HCT116 (cell line): ENCODE results near the gene COG5. TPM values are rescaled to one million over a fixed set of nuclear protein-coding genes. Genes with fewer than 3 reads are reported as not detected.

ENCODE experiments used
- ATAC-seq: fragments of 200-7000 bp; cut with Tn5 transposase; 2 replicates; pipeline ENCODE4 v1.9.1; 2020; ENCODE audit warnings: mild to moderate bottlenecking, moderate library complexity
- BruUV-seq: library from RNA; stranded (reverse); fragments of 400-500 nt; replicated peaks from 2 replicates; lab custom pipeline; 2021; lab: Mats Ljungman, UMichigan
- CTCF ChIA-PET: fragments of 300-600 bp; sonication (Branson Sonifier 250); formaldehyde crosslinking; loops from one replicate; lab custom pipeline; 2021; ENCODE audit warnings: antibody characterized with exemption; lab: Charles Lee
- POLR2A ChIA-PET: fragments of 300-600, 350-600 bp; sonication (Branson Sonifier 250); formaldehyde crosslinking; loops from one replicate; lab custom pipeline; 2021; ENCODE audit warnings: antibody characterized with exemption; lab: Charles Lee
- RAD21 ChIA-PET, 2 experiments: fragments of 300-600 bp; sonication (Branson Sonifier 250); formaldehyde crosslinking; loops; one replicate each; lab custom pipeline; 2023; ENCODE audit warnings: low total read pairs in 2 of 2; ENCODE audit not compliant: uncharacterized antibody in 2 of 2, unreplicated experiment in 2 of 2, low non-redundant PET in 1 of 2; lab: Charles Lee
- DNase-seq: peaks from one replicate; pipeline ENCODE4 v3.0.0-alpha.2; 2010; ENCODE audit warnings: low read depth, low spot score
- H2AFZ ChIP-seq: fragments of 200-600 bp; shearing (Covaris generic), sonication (generic); 2 replicates; pipeline ENCODE4 v1.6.1; 2017; ENCODE audit warnings: low read depth, mixed run types, mixed read lengths, antibody characterized with exemption, low read length; ENCODE audit not compliant: poor library complexity, severe bottlenecking
- H3K27ac ChIP-seq: 2 replicates; pipeline ENCODE4 v1.5.1; 2012; ENCODE audit warnings: low read depth, low read length
- H3K27me3 ChIP-seq: fragments of 200-600 bp; sonication (generic); 2 replicates; pipeline ENCODE4 v1.6.1; 2016; ENCODE audit warnings: mixed run types, low read length, mixed read lengths; ENCODE audit not compliant: insufficient read depth
- H3K36me3 ChIP-seq, 2 experiments: fragments of 200-500 bp in 1 of 2; fragments of 200-600 bp in 1 of 2; sonication (Bioruptor generic) in 1 of 2; sonication (generic) in 1 of 2; 2 replicates each; pipeline versions ENCODE4 v1.5.1 to v1.6.1; 2014 to 2016; ENCODE audit warnings: low read length in 2 of 2, inconsistent platforms in 1 of 2, mixed read lengths in 1 of 2, mixed run types in 1 of 2; ENCODE audit not compliant: insufficient read depth in 2 of 2, control insufficient read depth in 1 of 2
- H3K4me1 ChIP-seq, 2 experiments: fragments of 200-600 bp in 1 of 2; sonication (generic) in 1 of 2; 2 replicates each; pipeline versions ENCODE4 v1.5.1 to v1.6.1; 2012 to 2017; ENCODE audit warnings: low read length in 2 of 2, inconsistent platforms in 1 of 2, mild to moderate bottlenecking in 1 of 2, mixed read lengths in 1 of 2, mixed run types in 1 of 2, moderate library complexity in 1 of 2; ENCODE audit not compliant: insufficient read depth in 2 of 2, control insufficient read depth in 1 of 2
- H3K4me2 ChIP-seq: fragments of 200-600 bp; sonication (generic); 2 replicates; pipeline ENCODE4 v1.6.1; 2017; ENCODE audit warnings: mixed run types, low read length, mixed read lengths
- H3K4me3 ChIP-seq, 2 experiments: fragments of 200-600 bp in 1 of 2; sonication (generic) in 1 of 2; replicated peaks in 1 of 2; 2 replicates each; pipeline ENCODE4 v1.5.1; 2011 to 2016; ENCODE audit warnings: low read length in 2 of 2, control low read depth in 1 of 2, low read depth in 1 of 2, mild to moderate bottlenecking in 1 of 2, mixed read lengths in 1 of 2, mixed run types in 1 of 2
- H3K79me2 ChIP-seq: fragments of 200-600 bp; sonication (generic); 2 replicates; pipeline ENCODE4 v1.6.1; 2017; ENCODE audit warnings: mild to moderate bottlenecking, mixed run types, low read length, moderate library complexity, mixed read lengths; ENCODE audit not compliant: insufficient read depth
- H3K9ac ChIP-seq: fragments of 200-600 bp; sonication (generic); 2 replicates; pipeline ENCODE4 v1.6.1; 2016; ENCODE audit warnings: low read length, mixed read lengths
- H3K9me2 ChIP-seq: fragments of 200-600 bp; sonication (generic), shearing (Covaris generic); 2 replicates; pipeline ENCODE4 v1.6.1; 2017; ENCODE audit warnings: mixed run types, mild to moderate bottlenecking, moderate library complexity; ENCODE audit not compliant: insufficient read depth
- H3K9me3 ChIP-seq, 2 experiments: fragments of 200-500 bp in 1 of 2; fragments of 200-600 bp in 1 of 2; sonication (Bioruptor generic) in 1 of 2; sonication (generic) in 1 of 2; 2 replicates each; pipeline ENCODE4 v1.6.1; 2014 to 2017; ENCODE audit warnings: low read length in 2 of 2, mixed read lengths in 2 of 2, inconsistent platforms in 1 of 2, low read depth in 1 of 2, mild to moderate bottlenecking in 1 of 2, mixed run types in 1 of 2, moderate library complexity in 1 of 2; ENCODE audit not compliant: control insufficient read depth in 1 of 2, insufficient read depth in 1 of 2
- H4K20me1 ChIP-seq: fragments of 200-600 bp; sonication (generic), shearing (Covaris generic); 2 replicates; pipeline ENCODE4 v1.6.1; 2017; ENCODE audit warnings: mixed run types, mild to moderate bottlenecking, moderate library complexity; ENCODE audit not compliant: insufficient read depth
- CBX3 ChIP-seq: IDR thresholded peaks from 2 replicates; pipeline ENCODE4 v1.6.1; 2012; ENCODE audit warnings: low read depth
- CEBPB ChIP-seq: IDR thresholded peaks from 2 replicates; pipeline ENCODE4 v1.6.1; 2012; ENCODE audit warnings: low read depth
- EGR1 ChIP-seq: IDR thresholded peaks from 2 replicates; pipeline ENCODE4 v1.6.1; 2012; ENCODE audit warnings: low read depth
- ELF1 ChIP-seq: IDR thresholded peaks from 2 replicates; pipeline ENCODE4 v1.6.1; 2012; ENCODE audit warnings: low read depth, borderline replicate concordance
- EZH2phosphoT487 ChIP-seq: fragments of 200-600 bp; IDR thresholded peaks from 2 replicates; pipeline ENCODE4 v1.6.1; 2018; ENCODE audit warnings: antibody characterized with exemption, borderline replicate concordance
- JUND ChIP-seq: IDR thresholded peaks from 2 replicates; pipeline ENCODE4 v1.6.1; 2012
- POLR2A ChIP-seq: IDR thresholded peaks from 2 replicates; pipeline ENCODE4 v1.7.0; 2011; ENCODE audit warnings: borderline replicate concordance; ENCODE audit not compliant: insufficient read depth, insufficient read length; ENCODE audit errors: extremely low read depth
- POLR2AphosphoS5 ChIP-seq: IDR thresholded peaks from 2 replicates; pipeline ENCODE4 v1.6.1; 2011; ENCODE audit warnings: mild to moderate bottlenecking, low read depth, low read length, moderate library complexity
- RAD21 ChIP-seq: IDR thresholded peaks from 2 replicates; pipeline ENCODE4 v1.6.1; 2012; ENCODE audit warnings: low read depth, mild to moderate bottlenecking
- SIN3A ChIP-seq: IDR thresholded peaks from 2 replicates; pipeline ENCODE4 v1.6.1; 2012; ENCODE audit warnings: low read depth
- SP1 ChIP-seq: IDR thresholded peaks from 2 replicates; pipeline ENCODE4 v1.6.1; 2012; ENCODE audit warnings: low read depth
- SRF ChIP-seq: IDR thresholded peaks from 2 replicates; pipeline ENCODE4 v1.6.1; 2012; ENCODE audit warnings: low read depth
- TCF7L2 ChIP-seq: IDR thresholded peaks from 2 replicates; pipeline ENCODE4 v1.7.0; 2011; ENCODE audit warnings: borderline replicate concordance, inconsistent platforms; ENCODE audit not compliant: insufficient read depth, insufficient read length; ENCODE audit errors: extremely low read depth
- ZFX ChIP-seq: fragments of 450-650 bp; IDR thresholded peaks from 2 replicates; pipeline ENCODE4 v1.6.1; 2017
- ZNF274 ChIP-seq: fragments of 200-500 bp; sonication (Bioruptor generic); IDR thresholded peaks from 2 replicates; pipeline ENCODE4 v1.6.1; 2014; ENCODE audit warnings: mild to moderate bottlenecking, low read depth, low read length, inconsistent platforms
- intact Hi-C: fragments of 100-400 bp; cut with micrococcal nuclease; formaldehyde crosslinking; loops from 2 replicates; pipeline ENCODE4 v1.10.0; 2022
- total RNA-seq: library from RNA; stranded (reverse); gene quantifications from one replicate; pipeline ENCODE4 v1.2.1, GENCODE V29; 2021; ENCODE audit not compliant: unreplicated experiment
- TF ChIP-seq, protein P1 (sequence below): IDR thresholded peaks from 2 replicates; pipeline ENCODE4 v1.6.1; 2012; ENCODE audit warnings: low read depth
- TF ChIP-seq, protein P2 (sequence below): IDR thresholded peaks from 2 replicates; pipeline ENCODE4 v1.6.1; 2012
- TF ChIP-seq, protein P3 (sequence below): IDR thresholded peaks from 2 replicates; pipeline ENCODE4 v1.6.1; 2011; ENCODE audit warnings: mild to moderate bottlenecking, low read length, moderate library complexity; ENCODE audit not compliant: insufficient replicate concordance; ENCODE audit errors: extremely low read depth

The COG5 gene
- total RNA-seq, 1 experiment from 2014 or later: 30.7 TPM

DNA sequence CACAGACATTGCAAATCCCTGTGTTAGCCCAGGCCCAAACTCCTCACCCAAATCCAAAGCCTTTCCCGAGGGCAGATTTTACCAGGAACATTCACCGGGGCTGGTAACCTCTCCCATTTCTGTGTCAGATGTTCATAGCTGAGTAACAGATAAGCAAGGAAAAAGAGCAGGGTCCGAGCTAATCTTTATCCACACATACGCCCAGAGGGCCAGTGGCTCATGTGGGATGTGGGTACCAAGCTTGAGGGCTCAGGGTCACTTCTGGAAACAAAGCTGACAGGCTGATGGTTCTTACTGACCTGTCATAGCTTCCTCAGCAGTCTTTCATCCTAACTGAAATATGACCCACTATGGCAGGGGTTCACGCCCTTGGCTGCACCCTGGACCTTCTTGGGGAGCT is 355.2 kb downstream of the COG5 start (continued):
- TF ChIP-seq TCF7L2: no peak

DNA sequence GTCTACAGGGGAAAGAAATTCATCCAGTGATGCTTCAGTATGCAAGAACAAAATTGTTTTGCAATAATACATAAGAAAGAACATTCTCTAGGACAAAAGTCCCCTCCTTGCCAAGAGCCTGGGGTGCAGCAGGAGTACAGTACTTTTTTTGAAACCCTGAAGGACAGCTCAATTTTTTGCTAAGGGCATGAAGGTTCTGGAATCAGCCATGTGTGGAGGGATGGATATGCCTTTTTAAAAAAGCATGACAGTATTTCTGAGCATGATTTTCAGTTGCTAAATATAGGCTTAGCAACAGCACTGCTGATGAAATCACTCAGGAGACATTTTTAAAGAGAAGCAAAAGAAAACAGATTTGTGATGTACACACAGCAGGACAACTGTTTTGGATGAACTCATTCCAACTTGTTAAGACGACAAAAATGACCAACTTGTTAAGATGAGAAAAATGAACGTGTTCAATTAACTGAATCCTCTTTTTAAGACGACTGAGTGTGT is 355.6 kb downstream of the COG5 start:
- Histone ChIP-seq H3K9ac (no peak overlapping the region), H4K20me1 (no peaks in the 10 kb centered on the region), H3K27me3 (no peaks in the 10 kb centered on the region), H2AFZ (no peak overlapping the region), H3K36me3 (no peaks in the 10 kb centered on the region), H3K4me1 (no peaks in the 10 kb centered on the region), H3K79me2 (no peaks in the 10 kb centered on the region), H3K27ac (no peak overlapping the region), H3K9me2 (no peaks in the 10 kb centered on the region), H3K9me3 (no peaks in the 10 kb centered on the region), H3K4me3 (no peak overlapping the region), H3K4me2 (no peak overlapping the region)
- TF ChIP-seq SRF (no peak), ZFX (no peak), JUND (no peak), CEBPB (no peak), CBX3 (no peak), RAD21 (no peak), POLR2A (no peak), EZH2phosphoT487 (no peak), POLR2AphosphoS5 (no peak), SIN3A (no peak), SP1 (no peak), ZNF274 (no peak), EGR1 (no peak), ELF1 (no peak)
- TF ChIP-seq, protein P1, sequence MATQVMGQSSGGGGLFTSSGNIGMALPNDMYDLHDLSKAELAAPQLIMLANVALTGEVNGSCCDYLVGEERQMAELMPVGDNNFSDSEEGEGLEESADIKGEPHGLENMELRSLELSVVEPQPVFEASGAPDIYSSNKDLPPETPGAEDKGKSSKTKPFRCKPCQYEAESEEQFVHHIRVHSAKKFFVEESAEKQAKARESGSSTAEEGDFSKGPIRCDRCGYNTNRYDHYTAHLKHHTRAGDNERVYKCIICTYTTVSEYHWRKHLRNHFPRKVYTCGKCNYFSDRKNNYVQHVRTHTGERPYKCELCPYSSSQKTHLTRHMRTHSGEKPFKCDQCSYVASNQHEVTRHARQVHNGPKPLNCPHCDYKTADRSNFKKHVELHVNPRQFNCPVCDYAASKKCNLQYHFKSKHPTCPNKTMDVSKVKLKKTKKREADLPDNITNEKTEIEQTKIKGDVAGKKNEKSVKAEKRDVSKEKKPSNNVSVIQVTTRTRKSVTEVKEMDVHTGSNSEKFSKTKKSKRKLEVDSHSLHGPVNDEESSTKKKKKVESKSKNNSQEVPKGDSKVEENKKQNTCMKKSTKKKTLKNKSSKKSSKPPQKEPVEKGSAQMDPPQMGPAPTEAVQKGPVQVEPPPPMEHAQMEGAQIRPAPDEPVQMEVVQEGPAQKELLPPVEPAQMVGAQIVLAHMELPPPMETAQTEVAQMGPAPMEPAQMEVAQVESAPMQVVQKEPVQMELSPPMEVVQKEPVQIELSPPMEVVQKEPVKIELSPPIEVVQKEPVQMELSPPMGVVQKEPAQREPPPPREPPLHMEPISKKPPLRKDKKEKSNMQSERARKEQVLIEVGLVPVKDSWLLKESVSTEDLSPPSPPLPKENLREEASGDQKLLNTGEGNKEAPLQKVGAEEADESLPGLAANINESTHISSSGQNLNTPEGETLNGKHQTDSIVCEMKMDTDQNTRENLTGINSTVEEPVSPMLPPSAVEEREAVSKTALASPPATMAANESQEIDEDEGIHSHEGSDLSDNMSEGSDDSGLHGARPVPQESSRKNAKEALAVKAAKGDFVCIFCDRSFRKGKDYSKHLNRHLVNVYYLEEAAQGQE: no peak
- TF ChIP-seq, protein P2, sequence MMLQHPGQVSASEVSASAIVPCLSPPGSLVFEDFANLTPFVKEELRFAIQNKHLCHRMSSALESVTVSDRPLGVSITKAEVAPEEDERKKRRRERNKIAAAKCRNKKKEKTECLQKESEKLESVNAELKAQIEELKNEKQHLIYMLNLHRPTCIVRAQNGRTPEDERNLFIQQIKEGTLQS: no peak
- TF ChIP-seq, protein P3, sequence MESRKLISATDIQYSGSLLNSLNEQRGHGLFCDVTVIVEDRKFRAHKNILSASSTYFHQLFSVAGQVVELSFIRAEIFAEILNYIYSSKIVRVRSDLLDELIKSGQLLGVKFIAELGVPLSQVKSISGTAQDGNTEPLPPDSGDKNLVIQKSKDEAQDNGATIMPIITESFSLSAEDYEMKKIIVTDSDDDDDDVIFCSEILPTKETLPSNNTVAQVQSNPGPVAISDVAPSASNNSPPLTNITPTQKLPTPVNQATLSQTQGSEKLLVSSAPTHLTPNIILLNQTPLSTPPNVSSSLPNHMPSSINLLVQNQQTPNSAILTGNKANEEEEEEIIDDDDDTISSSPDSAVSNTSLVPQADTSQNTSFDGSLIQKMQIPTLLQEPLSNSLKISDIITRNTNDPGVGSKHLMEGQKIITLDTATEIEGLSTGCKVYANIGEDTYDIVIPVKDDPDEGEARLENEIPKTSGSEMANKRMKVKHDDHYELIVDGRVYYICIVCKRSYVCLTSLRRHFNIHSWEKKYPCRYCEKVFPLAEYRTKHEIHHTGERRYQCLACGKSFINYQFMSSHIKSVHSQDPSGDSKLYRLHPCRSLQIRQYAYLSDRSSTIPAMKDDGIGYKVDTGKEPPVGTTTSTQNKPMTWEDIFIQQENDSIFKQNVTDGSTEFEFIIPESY: no peak
- DNase-seq (no peak), ATAC-seq (no peak)
- RAD21 ChIA-PET: no interaction called here
- BruUV-seq: no TSS peak
- intact Hi-C loops: no loop called here
- POLR2A ChIA-PET: no interaction called here
- CTCF ChIA-PET: no interaction called here
